ENCODE data around the gene DDX10. TPM values are rescaled to one million over a fixed set of nuclear protein-coding genes. Genes with fewer than 3 reads are reported as not detected.
A peak's percentile ranks its signal among the peaks of the same experiment; 100 is the strongest.

DDX10 gene
- polyA plus RNA-seq, 1 of the 3 experiments (the other 2 are of a cell fraction) = 35.8 TPM

GRCh38 chr11:108632041-108632704 lies 32.7 kb upstream of the DDX10 start:
- TF ChIP-seq POLR2AphosphoS5 (IDR thresholded peaks at IDR 0.05; ENCODE audit: low read depth, low read length) (no peak), ZBTB33 (IDR thresholded peaks at IDR 0.05; ENCODE audit: borderline replicate concordance, low read depth) (no peak), EZH2phosphoT487 (IDR thresholded peaks at IDR 0.05; ENCODE audit: borderline replicate concordance, low read depth) (no peak), NFIC (IDR thresholded peaks at IDR 0.05; ENCODE audit: borderline replicate concordance) (no peak), USF2 (IDR thresholded peaks at IDR 0.05; ENCODE audit: borderline replicate concordance, low read depth, low read length) (no peak), FOXM1 (IDR thresholded peaks at IDR 0.05; ENCODE audit: low read depth) (no peak), PBX3 (IDR thresholded peaks at IDR 0.05) (no peak), TAF1 (IDR thresholded peaks at IDR 0.05; ENCODE audit: borderline replicate concordance, low read depth, low read length) (no peak), FOXJ3 (CRISPR knock-in tag; IDR thresholded peaks at IDR 0.05) (no peak), MAX (IDR thresholded peaks at IDR 0.05; ENCODE audit: low read depth) (no peak), SMC3 (IDR thresholded peaks at IDR 0.05; ENCODE audit: low read depth, low read length) (no peak), YY1 (IDR thresholded peaks at IDR 0.05; ENCODE audit: low read depth) (no peak), CHD2 (IDR thresholded peaks at IDR 0.05; ENCODE audit: low read length, partially characterized antibody) (no peak), RCOR1 (IDR thresholded peaks at IDR 0.05; ENCODE audit: low read length) (no peak), RAD21 (IDR thresholded peaks at IDR 0.05; ENCODE audit: low read length) (no peak), EP300 (IDR thresholded peaks at IDR 0.05; ENCODE audit: borderline replicate concordance in 1 of 2, low read depth in 1 of 2, low read length in 1 of 2) (no peak), USF1 (IDR thresholded peaks at IDR 0.05; ENCODE audit: borderline replicate concordance, low read depth) (no peak), REST (IDR thresholded peaks at IDR 0.05; ENCODE audit: low read depth, low read length) (no peak), SIN3A (IDR thresholded peaks at IDR 0.05; ENCODE audit: borderline replicate concordance, low read depth, low read length) (no peak)
- WGBS (ENCODE audit: low lambda C conversion rate) = 47% methylated on average over 2 of the region's 2 CpGs
- Histone ChIP-seq H3K9me2 (0 out of 2 replicates have a peak, but pooled peaks cover 3% of the 10 kb centered on the region), H3K4me1 (ENCODE audit: control insufficient read depth in 1 of 2, insufficient read depth in 2 of 2, low read depth in 1 of 2, low read length in 1 of 2) (no peaks in the 10 kb centered on the region; a peak in 1 of 4 replicates), H3K27ac (ENCODE audit: low read depth in 2 of 2, low read length in 1 of 2) (no peak overlapping the region), H3F3A (replicated peaks; ENCODE audit: insufficient read depth) (no peaks in the 10 kb centered on the region), H3K4me3 (ENCODE audit: low read depth in 2 of 2, low read length in 1 of 2) (no peak overlapping the region), H2AFZ (ENCODE audit: low read depth) (no peak overlapping the region), H3K9ac (no peak overlapping the region), H3K79me2 (ENCODE audit: insufficient read depth) (no peaks in the 10 kb centered on the region), H3K27me3 (ENCODE audit: insufficient read depth) (no peaks in the 10 kb centered on the region), H3K9me3 (no peaks in the 10 kb centered on the region), H3K36me3 (replicated peaks in 1 of 2; ENCODE audit: control insufficient read depth in 1 of 2, insufficient read depth in 2 of 2, low read length in 1 of 2) (peaks cover 0 to 3% of the 10 kb centered on the region in 2 experiments), H3K4me2 (no peak overlapping the region), H4K20me1 (ENCODE audit: insufficient read depth) (no peaks in the 10 kb centered on the region)
- POLR2A ChIA-PET = no interaction called here
- DNase-seq = peak; percentile 24
- CTCF ChIA-PET = interaction anchor here (0.6 to 1.3 kb wide), 5 partner anchors 9 to 213 kb away, joined by 3 to 4 read pairs (median 3); no protein-coding TSS in a partner anchor

Measured in SK-N-SH (cell line).